Progenitor cell of endocrine pancreas (in vitro differentiated cells): ENCODE measurements around the gene SRSF6. TPM values are rescaled to one million over a fixed set of nuclear protein-coding genes. Genes with fewer than 3 reads are reported as not detected.
A peak's percentile ranks its signal among the peaks of the same experiment; 100 is the strongest.
"Not testable (repeated sequence)": the region's sequence is repeated elsewhere in the genome, so short reads cannot be mapped to it uniquely, and the experiment has no call there.

Experiments used
- DNase-seq: peaks from one replicate; pipeline ENCODE4 v3.0.0; 2021; ENCODE audit warnings: low spot score; ENCODE audit not compliant: unreplicated experiment
- H3K27ac Mint-ChIP-seq: 2 replicates; pipeline ENCODE4 v1.8.0; 2021; ENCODE audit warnings: mild to moderate bottlenecking, moderate library complexity, mixed read lengths
- H3K27me3 Mint-ChIP-seq: 2 replicates; pipeline ENCODE4 v1.8.0; 2021; ENCODE audit warnings: mixed read lengths
- H3K36me3 Mint-ChIP-seq: 2 replicates; pipeline ENCODE4 v1.8.0; 2022; ENCODE audit warnings: mixed read lengths; ENCODE audit not compliant: insufficient read depth
- H3K4me1 Mint-ChIP-seq: 2 replicates; pipeline ENCODE4 v1.8.0; 2021; ENCODE audit warnings: low read depth, mixed read lengths
- H3K4me3 Mint-ChIP-seq: 2 replicates; pipeline ENCODE4 v1.8.0; 2021; ENCODE audit warnings: low read depth, mild to moderate bottlenecking, moderate library complexity, mixed read lengths
- H3K9me3 Mint-ChIP-seq: 2 replicates; pipeline ENCODE4 v1.8.0; 2021; ENCODE audit warnings: low read depth, mixed read lengths
- total RNA-seq: library from RNA; stranded (reverse); gene quantifications from 2 replicates; pipeline ENCODE4 v1.2.1, GENCODE V29; 2021
- TF ChIP-seq, protein P1 (sequence below): fragments of 200-600 bp; sonication (generic); IDR thresholded peaks from one replicate; pipeline ENCODE4 v1.5.0; 2021; ENCODE audit warnings: antibody characterized with exemption, mild to moderate bottlenecking; ENCODE audit not compliant: unreplicated experiment

The SRSF6 gene
- total RNA-seq, 1 donor from 2014 or later = 381 TPM

DNA sequence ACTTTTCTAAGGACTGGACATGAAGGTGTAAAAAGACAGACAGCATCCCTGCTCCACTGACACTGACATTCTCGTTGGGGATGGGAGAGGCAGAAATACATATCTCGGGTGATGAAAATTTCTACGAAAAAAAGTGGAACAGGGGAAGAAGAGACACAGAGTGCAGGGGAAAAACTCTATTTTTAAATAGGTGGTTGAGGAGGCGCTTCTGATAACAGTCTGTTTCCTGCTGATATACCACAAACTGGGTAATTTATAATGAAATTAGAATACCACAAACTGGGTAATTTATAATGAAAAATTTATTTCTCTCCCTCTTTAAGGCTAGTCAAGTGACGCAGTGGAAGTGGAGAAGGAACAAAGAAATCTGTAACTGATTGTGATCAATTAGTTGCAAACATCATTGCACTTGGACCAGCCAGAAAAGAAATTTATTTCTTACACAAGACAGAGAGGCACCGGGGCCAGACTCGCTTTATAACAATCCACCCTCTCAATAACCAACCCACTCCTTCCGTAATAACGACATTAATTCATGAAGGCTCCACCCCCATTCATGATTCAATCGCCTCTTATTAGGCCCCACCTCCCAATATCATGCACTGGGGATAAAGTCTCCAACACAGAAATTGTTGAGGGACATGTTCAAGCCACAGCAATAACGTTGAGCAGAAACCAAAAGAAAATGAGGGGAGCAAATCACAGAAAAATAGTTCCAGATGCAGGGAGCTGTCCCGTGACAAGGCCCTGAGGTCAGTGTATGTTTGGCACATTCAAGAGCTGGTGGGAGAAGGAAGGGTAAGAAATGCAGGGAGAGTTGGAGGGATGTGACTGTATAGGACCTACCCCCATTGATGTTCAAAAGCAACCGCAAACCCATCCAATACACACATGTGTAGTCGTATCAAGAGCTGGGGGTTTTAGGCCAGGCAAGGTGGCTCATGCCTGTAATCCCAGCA lies 6.6 kb upstream of the SRSF6 start:
- Mint-ChIP-seq H3K27me3 (peaks cover 15% of the 10 kb centered on the region), H3K36me3 (no peaks in the 10 kb centered on the region), H3K27ac (no peak overlapping the region), H3K9me3 (no peaks in the 10 kb centered on the region), H3K4me3 (no peak overlapping the region), H3K4me1 (peaks cover 5% of the 10 kb centered on the region)
- DNase-seq = no peak
- TF ChIP-seq, protein P1, sequence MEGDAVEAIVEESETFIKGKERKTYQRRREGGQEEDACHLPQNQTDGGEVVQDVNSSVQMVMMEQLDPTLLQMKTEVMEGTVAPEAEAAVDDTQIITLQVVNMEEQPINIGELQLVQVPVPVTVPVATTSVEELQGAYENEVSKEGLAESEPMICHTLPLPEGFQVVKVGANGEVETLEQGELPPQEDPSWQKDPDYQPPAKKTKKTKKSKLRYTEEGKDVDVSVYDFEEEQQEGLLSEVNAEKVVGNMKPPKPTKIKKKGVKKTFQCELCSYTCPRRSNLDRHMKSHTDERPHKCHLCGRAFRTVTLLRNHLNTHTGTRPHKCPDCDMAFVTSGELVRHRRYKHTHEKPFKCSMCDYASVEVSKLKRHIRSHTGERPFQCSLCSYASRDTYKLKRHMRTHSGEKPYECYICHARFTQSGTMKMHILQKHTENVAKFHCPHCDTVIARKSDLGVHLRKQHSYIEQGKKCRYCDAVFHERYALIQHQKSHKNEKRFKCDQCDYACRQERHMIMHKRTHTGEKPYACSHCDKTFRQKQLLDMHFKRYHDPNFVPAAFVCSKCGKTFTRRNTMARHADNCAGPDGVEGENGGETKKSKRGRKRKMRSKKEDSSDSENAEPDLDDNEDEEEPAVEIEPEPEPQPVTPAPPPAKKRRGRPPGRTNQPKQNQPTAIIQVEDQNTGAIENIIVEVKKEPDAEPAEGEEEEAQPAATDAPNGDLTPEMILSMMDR = no peak

DNA sequence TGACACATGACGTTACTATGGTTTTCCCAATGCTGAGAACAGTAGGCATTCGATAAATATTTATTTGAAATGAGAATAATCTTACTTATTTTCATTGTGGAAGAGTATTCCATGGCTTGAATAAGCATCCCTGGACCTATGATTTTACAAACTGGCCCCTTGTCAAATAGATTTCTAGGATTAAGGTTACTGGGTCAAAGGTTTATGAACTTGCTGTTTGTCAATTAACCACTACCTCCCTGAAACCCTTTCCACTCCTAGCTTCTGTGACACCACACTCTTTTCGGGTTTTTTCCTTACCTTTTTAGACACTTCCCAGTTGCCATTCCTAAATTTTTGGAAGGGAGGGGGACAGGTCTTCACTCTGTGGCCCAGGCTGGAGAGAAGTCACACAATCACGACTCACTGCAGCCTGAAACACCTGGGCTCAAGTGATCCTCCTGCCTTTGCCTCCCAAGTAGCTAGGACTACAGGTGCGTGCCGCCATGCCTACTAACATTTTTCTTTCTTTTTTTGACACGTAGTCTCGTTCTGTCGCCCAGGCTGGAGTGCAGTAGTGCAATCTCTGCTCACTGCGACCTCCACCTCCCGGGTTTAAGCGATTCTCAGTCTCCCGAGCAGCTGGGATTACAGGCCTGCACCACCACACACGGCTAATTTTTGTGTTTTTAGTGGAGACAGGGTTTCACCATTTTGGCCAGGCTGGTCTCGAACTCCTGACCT lies 5.1 kb upstream of the SRSF6 start:
- no peaks in the 10 kb centered on the region for H3K36me3 Mint-ChIP-seq
- H3K27me3 Mint-ChIP-seq = peaks cover 15% of the 10 kb centered on the region
- peaks cover 7% of the 10 kb centered on the region for H3K4me1 Mint-ChIP-seq
- no peaks in the 10 kb centered on the region for H3K9me3 Mint-ChIP-seq
- no peak overlapping the region for H3K27ac Mint-ChIP-seq
- TF ChIP-seq, protein P1 = no peak
- no peak for DNase-seq
- no peak overlapping the region for H3K4me3 Mint-ChIP-seq

DNA sequence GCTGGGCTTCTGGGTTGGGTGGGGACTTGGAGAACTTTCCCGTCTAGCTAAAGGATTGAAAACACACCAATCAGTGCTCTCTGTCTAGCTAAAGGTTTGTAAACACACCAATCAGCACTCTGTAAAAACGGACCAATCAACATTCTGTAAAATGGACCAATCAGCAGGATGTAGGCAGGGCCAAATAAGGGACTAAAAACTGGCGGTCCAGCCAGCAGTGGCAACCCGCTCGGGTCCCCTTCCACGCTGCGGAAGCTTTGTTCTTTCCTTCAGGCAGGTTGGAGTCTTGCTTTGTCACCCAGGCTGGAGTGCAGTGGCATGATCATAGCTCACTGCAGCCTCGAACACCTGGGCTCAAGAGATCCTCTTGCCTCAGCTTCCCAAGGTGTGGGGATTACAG lies 1.4 kb upstream of the SRSF6 start:
- Mint-ChIP-seq H3K36me3 (peaks cover 16% of the 10 kb centered on the region), H3K4me1 (peaks cover 18% of the 10 kb centered on the region), H3K4me3 (peak overlapping the region; percentile 86), H3K27ac (peak overlapping the region; percentile 99)
- H3K27me3 Mint-ChIP-seq, DNase-seq, H3K9me3 Mint-ChIP-seq: not testable (repeated sequence)

DNA sequence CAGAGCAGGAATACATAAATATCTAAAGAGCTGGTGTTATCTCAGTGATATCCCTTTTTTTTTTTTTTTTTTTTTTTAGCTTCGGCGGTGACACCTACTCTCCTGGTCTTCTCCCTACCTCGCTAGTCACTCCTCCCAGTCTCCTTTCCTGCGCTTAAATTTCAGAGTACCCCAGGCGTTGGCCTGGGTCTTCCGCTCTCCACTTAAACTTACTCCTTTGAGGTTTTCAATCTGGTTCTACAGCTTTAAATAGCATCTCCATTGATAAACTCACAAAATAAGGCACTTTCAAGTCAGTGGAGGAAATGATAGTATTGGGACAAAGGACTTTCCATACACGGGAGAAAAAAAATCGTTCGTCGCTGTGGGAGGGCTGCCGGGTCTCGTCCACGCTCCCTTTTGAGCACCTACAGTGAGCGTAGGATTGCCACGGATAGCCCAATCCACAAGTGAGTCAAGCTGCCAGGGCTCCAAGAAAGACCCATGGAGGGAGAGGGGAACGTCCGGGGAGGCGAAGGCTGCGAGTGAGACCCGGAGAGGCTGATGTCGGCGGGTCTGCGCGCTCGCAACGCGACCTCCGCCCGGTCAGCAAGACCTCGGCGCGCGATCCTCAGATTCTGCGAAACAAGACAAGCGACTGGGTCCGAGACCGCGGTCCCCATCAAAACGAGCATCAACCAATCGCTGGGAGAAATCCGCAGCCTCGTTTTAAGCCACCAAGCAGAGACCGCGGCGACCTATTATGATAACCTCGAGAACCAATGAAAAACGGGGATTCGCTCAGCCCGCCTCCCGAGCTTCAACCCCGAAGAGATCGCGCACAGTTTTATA lies 672 bp upstream of the SRSF6 start:
- peaks cover 22% of the 10 kb centered on the region for H3K36me3 Mint-ChIP-seq
- DNase-seq = peak; percentile 79
- TF ChIP-seq, protein P1 = no peak

DNA sequence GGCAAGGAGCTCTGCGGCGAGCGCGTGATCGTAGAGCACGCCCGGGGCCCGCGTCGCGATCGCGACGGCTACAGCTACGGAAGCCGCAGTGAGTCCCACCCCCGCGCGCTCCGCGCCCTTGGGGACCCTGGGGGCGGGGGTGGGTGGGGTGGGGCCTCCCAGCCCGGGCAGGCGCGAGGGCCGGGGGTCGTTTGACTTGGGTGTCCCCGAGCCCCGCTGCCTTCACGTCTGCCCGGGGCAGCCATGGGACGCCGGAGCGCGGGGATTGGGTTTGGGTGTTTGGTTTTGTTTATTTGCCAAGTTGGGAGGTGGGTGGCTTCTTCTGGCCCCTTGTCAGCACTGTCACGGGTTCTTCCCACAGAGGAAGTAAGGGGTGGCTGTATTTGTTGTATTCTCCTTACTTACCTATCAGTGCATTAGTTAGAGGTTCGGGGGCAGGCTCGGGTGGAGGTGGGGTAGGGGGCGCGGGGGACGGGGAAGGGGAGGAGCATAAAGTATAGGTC lies 777 bp downstream of the SRSF6 start:
- Mint-ChIP-seq H3K27me3 (peaks cover 4% of the 10 kb centered on the region), H3K9me3 (no peaks in the 10 kb centered on the region)

More for the DNA sequence above, 672 bp upstream of the SRSF6 start:
- peak overlapping the region; percentile 99 for H3K27ac Mint-ChIP-seq
- peak overlapping the region; percentile 86 for H3K4me3 Mint-ChIP-seq
- H3K9me3 Mint-ChIP-seq = no peaks in the 10 kb centered on the region
- peaks cover 24% of the 10 kb centered on the region for H3K4me1 Mint-ChIP-seq
- H3K27me3 Mint-ChIP-seq = peaks cover 7% of the 10 kb centered on the region

More for the DNA sequence above, 777 bp downstream of the SRSF6 start:
- Mint-ChIP-seq H3K36me3 (peaks cover 32% of the 10 kb centered on the region), H3K4me3 (peak overlapping the region; percentile 86), H3K27ac (peak overlapping the region; percentile 90), H3K4me1 (peaks cover 21% of the 10 kb centered on the region)
- TF ChIP-seq, protein P1 = no peak
- DNase-seq = no peak
